Activated naive CD8-positive, alpha-beta T cell treated with anti-CD3 and anti-CD28 coated beads, Interleukin-2, amount 50 U/mL, for 16 hours (primary cell): ENCODE data around the gene MLH3.

Experiments
- DNase-seq: peaks from one replicate; pipeline ENCODE4 v3.0.0-alpha.2; 2020; ENCODE audit warnings: low read depth, low spot score

MLH3 gene

DNA sequence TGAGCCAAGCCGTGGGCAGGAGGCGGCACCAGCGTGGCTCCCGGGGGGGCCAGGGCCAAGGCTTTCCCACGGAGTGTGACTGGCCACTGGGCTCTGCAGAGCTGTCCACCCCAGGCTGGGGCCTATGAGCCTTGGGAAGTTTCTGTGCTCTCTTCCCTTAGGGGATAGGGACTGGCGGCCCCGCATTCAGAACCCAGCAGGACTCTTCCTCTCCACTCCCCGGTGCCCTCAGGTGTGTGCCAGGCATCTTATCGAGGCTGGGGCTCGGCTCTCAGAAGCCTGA lies 66.3 kb downstream of the MLH3 start:
- DNase-seq, result no peak

DNA sequence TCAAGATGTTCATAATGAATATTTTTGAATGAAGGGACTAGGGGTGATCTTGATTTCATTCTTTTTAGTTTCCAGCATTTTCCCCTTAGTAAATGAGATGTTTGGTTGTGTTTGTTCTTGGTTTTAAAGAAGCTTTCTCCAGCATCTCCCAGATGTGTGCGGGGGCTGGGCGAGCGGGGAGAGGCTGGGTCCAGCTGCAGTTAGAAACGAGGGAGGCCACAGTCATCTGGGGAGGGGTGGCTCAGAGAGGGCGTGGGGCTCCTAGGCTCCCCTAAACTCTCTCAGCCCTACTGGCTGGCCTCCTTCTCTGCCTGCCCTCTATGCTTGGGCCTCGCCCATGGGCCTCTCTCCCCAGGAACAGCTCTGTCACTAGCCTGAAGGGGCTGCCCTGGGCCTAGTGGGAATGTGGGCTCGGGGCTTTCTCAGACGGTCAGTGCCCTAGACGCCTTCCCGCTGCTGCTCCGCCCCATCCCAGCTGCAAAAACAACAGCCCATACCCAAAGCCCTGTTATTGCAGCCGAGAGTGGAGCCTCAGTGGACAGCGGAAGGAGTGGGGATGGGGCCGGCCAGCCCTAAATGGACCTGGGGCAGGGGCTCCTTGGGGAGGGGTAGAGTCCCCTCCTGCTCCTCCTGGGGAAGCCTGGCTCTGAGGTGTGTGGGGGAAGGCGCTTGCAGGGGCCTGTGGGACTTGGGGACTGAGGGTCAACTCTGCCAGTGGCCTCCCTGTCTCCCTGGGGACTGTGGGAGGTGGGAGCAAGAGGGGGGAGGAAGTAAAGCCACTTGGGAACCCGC lies 66.8 kb downstream of the MLH3 start:
- DNase-seq, result no peak

GRCh38 chr14:74983343-74983742 lies 67.9 kb downstream of the MLH3 start:
- DNase-seq, result no peak

GRCh38 chr14:74982661-74983060 lies 68.6 kb downstream of the MLH3 start:
- no peak for DNase-seq

- DNase-seq, result no peak
Observed at GRCh38 chr14:74981833-74982232, 69.4 kb downstream of the MLH3 start.

DNA sequence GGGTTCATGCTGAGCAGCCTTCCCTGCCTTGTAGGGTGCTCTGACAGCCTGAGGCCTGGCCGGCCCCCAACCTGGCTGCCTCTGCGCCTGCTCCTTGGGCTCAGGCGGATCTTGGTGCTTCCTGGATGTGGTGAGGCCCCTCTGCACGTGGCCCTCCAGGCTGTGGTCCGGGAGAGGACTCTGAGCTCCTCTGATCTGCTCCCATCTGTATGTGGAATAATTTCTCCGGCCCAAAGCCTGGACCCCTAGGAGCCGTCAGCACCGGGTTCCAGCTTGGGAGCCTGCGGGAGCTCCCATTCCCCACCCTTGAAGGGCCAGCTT lies 69.8 kb downstream of the MLH3 start:
- no peak for DNase-seq

GRCh38 chr14:74980731-74981461 lies 70.4 kb downstream of the MLH3 start:
- no peak for DNase-seq

DNA sequence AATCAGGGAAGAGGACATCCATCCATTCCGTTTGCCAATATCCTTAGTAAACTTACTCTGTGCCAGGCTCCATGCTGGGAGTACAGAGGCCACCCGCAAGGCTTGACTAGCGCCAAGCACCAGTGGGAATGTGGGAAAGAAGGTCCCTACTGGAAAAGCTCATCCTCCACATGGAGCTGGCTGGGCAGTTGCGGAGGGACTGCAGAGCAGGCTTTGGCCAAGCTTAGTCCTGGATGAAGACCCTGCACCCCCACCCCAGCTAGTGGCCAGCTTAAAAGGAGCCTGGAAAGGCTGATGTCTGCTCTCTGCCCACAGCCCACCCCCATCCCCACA lies 70.9 kb downstream of the MLH3 start:
- DNase-seq, result no peak

DNA sequence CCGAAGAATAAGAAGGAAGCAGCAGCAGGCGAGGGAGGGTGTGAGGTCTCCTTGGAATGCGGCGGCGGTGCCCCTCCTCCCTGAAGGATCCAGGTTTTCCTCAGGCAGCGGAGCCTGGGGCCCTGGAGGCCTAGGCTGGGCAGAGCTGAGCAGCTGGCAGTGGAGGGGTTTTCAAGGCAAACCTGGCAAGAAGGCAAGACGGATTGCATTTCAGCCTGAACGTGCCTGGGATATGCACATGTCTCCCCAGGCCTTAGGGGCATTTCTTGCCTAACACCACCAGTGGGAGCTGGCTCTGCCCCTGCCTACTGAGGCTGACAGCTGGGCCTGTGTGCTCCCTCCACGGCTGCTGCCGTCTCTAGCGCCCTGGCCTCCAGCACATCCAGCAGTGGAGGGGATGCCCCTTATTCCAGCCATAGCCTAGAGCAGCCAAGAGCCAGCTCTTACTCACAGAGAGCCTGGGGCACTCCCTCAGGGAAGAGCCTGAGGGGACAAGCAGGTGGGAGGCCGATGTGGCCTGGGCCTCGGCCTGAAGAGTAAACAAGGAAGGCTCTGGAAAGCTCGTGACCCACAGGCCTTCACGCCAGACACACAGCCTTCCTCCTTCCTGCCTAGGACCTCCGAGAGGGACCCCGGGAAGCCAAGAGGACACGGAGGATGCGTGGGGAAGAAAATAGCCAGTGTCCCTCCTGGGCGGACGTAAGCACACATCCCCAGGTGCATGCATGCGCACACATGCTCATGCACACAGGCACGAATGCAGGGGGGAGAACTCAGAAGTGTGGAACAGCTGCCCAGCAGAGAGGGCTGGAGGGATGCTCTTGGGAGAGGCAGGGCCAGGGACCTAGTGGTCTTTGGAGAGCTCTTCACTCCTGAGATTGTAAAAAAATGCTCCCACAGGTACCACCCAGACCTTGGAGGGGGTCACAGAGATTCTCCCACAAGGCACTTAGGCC lies 71.5 kb downstream of the MLH3 start:
- DNase-seq, result no peak

DNA sequence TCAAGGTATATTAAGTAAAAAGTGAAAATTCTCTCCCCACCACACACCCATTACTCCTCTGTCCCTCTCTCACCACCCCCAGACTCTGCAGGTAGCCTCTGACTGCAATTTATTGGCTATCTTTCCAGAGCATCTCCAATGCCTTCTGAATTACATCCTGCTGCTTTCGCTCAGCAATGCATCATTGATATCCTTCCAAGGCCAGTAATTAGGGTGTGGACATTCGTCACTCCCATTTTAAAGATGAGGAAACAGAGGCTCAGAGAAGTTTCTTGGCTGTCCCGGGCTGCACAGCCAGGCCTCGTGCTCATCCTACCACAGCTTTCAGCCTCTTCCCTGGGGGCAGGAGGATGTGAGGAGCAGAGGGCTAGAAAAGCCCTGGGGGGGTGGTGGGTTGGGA lies 72.2 kb downstream of the MLH3 start:
- no peak for DNase-seq

DNA sequence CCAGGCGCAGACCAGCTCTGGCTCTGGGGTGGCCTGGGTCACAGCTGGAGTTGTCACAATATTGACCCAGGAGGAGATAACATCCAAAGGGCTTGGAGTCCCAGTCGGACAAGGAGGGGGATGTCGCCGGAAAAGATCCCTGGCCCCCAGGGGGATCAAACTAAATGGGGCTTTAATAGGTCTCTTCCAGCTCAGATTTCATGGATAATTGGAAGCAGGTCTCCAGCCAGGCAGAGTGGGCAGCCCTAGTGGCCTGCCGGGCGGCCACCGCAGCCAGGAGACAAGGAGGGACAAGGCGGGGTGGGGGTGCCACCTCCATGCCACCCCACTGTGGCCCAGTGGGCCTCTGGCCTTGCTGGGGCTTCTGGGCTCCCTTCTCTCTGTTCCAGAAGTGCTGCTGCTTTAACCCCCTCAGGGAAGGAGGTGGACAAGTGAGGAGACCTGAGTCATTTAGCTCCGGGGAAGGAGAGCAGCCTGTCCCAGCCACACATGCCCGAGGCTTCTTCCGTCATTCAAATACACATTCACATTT lies 72.8 kb downstream of the MLH3 start:
- DNase-seq, result no peak

DNA sequence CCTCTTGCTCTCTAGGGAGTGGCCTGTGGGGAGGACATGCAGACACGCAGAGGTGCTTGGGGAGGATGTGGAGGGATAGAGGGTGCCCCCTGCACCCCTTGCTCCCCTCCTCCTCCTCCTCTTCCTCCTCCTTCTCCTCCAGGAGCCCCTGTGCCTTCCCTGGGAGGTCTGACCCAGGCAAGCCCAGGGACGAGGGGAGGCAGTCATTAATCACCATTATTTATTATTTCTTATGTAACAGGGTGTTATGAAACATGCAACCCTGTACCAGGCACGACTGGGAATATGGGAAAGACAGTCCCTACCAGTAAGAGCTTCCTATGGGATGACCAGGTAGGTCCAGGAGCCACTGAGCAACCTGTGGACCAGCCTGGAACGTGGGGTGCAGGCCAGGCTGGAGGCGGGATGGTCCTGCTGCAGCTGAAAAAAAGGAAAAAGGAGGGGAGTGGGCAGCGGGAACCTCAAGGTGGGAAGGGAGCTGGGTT lies 73.3 kb downstream of the MLH3 start:
- no peak for DNase-seq

DNA sequence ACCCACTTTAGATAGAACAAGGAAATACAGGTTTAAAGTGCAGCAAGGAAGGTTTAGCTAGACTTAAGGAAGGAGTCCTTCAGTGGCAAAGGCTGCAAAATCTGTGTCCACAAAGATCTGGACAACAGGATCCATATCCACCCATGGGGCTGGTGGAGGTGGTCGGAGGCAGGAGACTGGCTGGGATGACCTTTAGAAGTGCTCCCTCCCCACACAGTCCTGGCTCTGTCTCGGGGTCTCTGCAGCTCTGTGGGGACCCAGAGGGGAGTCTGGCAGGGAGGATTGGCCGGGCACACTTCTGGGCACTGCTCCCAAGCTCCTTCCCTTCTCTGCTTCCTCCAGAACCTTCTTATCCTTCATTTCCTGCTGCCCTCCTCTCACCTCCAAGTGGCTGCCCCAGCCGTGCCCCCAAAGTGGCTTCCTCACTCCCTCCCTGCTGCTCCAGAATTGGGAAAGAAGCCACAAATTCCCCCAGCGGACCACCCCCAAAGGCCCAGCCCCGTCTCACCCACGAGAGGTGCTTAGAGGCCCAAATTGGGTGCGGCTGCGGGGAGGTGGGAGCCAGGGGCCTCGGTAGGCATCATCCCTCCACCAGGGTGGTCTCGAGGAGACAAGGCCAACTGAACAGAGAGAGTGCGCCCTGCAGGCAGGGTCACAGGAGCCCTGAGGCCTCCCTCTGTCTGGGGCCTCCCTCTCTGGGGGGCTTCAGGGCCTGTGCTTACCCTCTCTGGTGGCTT lies 73.9 kb downstream of the MLH3 start:
- no peak for DNase-seq

DNA sequence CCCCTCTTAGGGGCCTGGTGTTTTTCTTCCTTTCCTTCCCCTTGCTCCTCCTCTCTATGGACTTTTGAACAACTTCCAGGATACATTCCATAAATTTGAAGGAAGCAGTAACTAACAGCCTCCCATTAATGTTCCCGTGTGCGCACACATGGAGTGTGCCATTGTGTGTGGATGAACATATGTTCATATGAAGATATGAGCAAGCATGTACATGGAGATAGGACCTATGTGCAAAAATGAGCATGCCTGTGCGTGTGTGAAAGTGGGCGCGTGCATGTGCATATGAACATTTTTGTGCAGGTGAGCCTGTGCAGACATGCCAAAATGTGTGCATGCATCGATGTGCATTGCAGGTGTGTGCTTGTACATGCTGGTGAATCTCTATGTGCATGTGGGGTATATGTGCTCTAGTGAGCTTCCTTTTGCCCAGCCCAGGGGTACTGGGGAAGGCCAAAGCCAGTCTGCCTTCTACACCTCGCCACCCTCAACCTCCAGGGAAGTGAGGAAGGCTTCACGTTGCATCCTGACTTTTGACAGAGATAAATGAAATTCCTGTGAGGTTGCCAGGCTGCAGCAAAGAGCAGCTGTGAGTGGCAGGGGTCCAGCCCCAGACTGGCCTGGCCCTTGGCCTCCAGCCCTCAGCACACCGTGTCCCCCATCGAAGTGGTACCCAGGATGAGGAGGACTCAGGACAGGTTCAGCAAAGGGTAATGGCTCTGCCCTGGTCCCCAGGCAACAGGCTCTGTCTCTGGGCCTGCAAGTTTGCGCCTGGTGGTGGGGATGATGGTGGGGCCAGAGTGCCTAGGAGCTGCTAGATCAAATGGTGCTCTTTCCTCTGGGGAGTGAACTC lies 74.8 kb downstream of the MLH3 start:
- no peak for DNase-seq

DNA sequence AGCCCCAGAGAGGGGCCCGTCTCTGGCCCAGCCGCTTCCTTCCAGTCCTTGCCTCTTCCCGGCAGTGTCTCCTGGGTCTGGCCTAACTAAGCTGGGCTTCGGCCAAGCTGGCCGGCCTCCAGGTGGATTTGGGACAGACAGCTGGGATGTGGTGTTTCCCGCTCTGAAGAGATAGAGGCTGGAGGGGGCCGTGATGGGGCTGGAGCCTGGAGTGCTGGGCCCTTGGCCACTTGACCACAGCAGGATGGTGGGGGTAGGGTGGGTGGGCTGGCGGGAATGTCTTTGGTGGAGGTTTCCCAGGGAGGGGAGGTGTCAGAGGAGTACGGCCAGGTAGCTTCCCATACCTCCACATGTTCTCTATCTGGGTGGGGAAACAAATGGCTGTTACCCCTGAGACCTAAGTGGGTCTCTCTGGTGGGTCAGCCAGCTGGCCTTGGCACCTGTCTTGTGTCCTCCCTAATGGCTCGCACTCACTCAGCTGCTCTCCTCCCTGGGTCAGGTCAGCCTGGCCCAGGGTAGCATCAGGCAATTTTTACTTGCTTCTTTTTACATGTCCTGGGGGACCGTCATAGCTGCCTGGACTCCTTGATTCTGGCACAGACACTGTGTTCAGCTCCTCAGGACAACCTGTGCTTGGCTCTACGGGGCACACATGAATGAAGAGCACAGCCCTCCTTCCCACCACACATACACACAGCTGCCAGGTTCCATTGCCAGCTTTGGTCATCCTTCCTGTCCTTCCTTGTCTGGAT lies 76.0 kb downstream of the MLH3 start:
- no peak for DNase-seq

DNA sequence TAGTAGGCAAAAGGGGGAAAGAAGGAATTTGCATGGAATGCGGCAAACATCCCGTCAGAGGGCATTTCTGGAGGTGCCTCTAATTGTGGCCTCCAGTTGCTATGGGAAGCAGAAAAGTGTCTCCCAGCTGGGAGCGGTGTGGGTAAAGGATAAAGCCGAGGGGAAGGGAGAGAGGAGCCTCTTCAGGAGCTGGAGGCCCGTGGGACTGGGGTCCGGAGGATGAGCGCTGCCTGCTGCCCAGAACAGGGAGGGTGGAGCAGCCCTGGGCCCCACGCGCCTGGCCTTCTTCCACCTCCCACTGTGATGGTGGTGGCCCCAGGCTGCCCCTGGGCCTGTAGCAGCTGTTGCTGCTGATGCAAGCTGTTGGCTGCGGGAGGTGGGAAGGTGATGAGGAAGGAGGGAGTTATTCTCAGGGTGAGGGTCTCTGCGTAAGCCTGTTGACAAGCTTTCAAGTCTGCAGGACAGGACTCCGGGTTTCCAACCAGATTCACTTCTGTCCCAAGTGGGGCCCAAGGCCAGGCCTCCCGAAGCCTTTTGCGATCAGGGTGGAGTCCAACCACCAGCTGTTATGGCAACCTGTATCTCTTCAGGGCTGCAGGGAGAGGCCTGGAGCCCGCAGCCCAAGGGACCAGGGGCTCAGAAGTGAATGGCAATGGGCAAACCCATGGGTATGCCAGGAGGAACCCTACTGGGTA lies 76.8 kb downstream of the MLH3 start:
- no peak for DNase-seq

- DNase-seq, result no peak
Observed at GRCh38 chr14:74973905-74974363, 77.3 kb downstream of the MLH3 start.

- no peak for DNase-seq
Observed at GRCh38 chr14:74973003-74973653, 78.1 kb downstream of the MLH3 start.

- no peak for DNase-seq
Observed at GRCh38 chr14:74968811-74969210, 82.5 kb downstream of the MLH3 start.
